ENCODE results near the gene CFHR5.
"Not testable (repeated sequence)": the region's sequence is repeated elsewhere in the genome, so short reads cannot be mapped to it uniquely, and the experiment has no call there.

CFHR5 gene

DNA sequence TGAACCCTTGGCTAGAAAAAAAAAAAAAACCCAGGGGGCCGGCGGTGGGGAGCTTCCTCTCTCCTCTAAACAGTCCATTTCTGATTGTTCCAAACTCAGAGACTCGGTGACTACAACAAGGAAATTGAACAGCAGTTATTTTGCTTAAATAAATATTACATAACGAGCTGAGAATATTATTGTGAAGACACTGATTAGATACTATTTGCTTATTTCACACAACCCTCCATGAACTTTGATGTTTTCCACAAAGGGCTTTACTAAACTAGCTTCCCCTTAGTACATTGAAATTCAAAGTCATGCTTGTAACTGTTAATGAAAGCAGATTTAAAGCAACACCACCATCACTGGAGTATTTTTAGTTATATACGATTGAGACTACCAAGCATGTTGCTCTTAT is at the start of gene CFHR5:
TSS of gene CFHR5 (plus strand) at position 279 of the 400 bp plus-strand sequence. CDS start at position 388, 109 bp downstream.
- no peak for DNase-seq

DNA sequence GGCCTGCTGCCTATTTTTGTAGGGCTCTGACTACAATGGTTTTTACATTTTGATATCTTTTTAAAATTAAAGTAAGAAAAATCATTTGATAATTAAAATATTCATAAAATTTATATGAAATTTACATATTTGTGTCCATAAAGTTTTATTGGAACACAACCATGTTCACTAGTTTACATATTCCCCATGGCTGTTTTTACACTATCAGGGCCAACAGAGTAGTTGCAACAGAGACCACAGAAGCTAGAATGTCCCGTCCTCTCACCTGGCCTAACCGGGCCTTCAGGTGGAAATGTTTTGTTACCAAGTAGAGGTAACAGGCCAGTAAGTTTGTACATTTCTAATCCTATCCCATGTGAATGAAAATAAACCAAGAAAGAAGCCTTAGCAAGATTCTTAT is 44.5 kb upstream of the CFHR5 start:
- not testable (repeated sequence) for DNase-seq

DNA sequence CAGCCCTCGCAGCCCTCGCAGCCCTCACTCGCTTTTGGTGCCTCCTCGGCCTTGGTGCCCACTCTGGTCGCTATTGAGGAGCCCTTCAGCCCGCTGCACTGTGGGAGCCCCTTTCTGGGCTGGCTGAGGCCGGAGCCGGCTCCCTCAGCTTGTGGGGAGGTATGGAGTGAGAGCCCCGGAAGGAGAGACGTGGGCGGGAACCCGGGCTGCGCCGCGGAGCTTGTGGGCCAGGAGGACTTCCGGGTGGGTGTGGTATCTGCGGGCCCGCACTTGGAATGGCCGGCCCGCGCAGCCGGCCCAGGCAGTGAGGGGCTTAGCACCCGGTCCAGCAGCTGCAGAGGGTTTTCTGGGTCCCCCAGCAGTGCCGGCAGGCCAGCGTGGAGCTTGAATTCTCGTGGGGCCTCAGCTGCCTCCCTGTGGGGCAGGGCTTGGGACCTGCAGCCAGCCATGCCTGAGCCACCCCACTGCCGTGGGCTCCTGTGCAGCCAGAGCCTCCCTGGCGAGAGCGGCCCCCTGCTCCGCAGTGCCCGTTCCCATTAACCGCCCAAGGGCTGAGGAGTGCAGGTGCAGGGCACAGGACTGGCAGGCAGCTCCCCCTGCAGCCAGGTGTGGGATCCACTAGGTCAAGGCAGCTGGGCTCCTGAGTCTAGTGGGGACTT is 43.7 kb upstream of the CFHR5 start:
- DNase-seq, result no peak

DNA sequence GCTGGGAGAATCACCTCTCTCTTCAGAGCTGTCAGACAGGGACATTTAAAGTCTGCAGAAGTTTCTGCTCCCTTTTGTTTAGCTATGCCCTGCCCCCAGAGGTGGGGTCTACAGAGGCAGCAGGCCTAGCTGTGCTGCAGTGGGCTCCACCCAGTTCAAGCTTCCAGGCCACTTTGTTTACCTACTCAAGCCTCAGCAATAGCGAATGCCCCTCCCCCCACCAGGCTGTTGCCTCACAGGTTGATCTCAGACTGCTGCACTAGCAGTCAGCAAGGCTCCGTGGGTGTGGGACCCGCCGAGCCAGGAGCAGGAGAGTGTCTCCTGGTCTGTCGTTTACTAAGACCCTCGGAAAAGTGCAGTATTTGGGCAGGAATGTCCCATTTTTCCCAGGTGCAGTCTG is 35.9 kb upstream of the CFHR5 start:
- not testable (repeated sequence) for DNase-seq

DNA sequence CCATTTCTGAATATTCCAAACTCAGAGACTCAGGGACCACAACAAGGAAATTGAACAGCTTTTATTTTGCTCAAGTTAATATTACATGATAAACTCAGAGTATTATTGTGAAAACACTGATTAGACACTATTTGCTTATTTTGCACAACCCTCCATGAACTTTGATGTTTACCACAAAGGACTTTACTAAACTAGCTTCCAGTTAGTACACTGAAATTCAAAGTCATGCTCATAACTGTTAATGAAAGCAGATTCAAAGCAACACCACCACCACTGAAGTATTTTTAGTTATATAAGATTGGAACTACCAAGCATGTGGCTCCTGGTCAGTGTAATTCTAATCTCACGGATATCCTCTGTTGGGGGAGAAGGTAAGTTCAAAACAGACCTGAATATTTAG is 33.8 kb upstream of the CFHR5 start, which contains the start of gene CFHR2:
TSS of gene CFHR2 (plus strand) at position 171 of the 400 bp plus-strand sequence. CDS start at position 314, 143 bp downstream.
- DNase-seq, result not testable (repeated sequence)

DNA sequence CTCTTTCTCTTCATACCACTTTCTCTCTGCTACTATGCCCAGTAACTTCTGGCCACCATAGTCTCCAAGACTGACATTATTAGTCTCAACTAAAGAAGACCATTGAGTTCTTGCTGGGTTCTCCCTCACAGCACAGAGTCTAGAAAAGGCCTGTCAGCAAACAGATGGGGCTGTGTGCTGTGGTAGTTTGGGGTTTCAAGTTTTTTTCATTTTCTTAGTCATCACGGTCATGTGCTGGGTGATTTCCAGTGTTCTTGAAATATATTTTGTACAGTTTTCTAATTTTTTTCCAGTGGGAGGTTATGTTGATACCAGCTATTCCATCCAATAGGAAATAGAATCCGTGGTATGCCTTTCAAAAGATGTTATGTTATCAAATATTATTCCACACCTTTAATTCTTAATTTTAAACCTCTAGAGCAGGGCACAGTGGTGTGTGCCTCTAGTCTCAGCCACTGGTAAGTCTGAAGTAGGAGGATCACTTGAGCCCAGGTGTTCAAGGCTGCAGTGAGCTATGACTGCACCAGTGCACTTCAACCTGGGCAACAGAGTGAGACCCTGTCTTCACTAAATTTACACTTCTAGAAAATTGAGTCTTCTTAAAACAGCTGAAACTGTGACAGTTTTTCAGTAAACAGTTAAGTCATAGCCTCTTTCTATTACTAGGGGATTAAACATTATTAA is 25.5 kb upstream of the CFHR5 start:
- no peak for DNase-seq

DNA sequence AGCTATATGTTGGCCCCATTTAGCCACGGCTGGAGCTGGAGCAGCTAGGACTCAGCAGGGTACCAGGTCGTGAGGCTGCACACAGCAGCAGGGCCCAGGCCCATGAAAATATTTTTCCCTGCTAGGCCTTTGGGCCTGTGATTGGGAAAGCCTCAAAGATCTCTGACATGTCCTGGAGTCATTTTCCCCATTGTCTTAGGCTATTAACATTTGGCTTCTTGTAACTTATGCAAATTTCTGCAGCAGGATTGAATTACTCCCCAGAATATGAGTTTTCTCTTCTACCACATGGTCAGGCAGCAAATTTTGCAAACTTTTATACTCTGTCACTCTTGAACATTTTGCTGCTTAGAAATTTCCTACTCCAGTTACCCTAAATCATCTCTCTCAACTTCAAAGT is 22.6 kb upstream of the CFHR5 start:
- no peak for DNase-seq

DNA sequence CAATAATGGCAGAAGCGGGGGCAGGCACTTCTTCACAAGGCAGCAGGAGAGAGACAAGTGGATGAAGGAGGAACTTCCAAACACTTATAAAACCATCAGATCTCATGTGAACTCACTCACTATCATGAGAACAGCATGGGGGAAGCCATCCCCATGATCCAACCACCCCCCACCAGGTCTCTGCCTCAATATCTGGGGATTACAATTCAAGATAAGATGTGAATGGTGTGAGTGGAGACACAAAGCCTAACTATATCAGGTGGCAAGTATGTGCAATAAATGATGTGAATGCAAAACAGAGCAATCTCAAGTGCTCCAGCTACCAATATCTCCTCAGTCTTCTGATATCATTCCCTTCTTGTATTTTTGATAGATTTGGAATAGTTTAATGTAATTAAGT is 21.4 kb upstream of the CFHR5 start:
- no peak for DNase-seq

DNA sequence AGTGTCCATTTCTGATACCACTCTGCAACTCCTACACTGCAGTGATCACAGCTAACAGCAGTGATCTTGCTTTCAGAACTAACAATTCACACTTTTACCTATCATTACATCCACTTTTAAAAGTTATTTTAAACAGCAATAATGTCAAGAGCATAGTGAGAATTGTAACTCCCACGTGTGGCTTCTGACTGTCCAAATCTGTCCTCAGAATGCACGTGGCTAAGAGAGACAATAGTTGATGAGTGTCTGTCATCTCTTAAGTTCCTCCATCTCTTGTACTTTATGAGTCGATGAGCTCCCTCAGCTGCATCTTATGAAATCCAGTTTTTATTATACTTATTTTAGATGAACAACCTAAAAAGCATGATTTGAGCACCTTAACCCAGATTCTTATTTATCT is 16.5 kb upstream of the CFHR5 start:
- DNase-seq, result no peak

DNA sequence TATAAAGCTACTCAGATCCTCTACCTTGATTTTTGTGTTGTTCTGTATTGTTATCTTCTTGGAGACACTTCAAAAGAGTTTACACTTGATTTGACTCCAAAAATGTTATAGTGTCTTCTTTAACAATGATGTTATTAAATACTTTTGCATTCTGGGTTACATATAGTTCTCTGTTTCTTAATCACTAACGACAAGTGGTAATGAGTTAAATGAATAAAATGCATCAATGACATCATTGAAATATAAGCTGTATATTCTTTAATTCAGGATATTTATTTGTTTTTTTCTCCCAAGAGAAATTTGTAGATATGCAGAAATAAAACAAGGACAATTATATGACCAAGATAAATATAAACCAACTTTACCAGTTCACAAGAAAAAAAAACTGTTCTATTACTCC is 7.2 kb upstream of the CFHR5 start:
- no peak for DNase-seq

DNA sequence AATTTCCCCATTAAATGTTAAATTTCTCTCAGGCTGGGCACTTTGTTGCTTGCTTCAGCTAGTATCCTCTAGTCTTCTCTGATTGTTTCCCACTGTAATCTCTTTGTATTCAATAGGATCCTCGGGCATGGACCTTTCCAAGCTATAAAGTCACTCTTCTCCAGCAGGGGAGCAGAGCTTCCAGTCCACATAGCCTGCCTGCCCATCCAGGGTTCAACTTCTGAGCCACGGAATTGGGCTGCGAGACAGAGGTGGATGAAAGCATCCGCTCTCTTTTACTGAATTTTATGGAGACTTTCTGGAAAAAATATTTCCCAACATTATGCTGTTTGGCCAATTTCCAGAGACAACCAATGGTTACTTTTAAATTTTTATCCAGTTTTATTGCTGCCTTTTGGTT is 1.1 kb upstream of the CFHR5 start:
- DNase-seq, result no peak

DNA sequence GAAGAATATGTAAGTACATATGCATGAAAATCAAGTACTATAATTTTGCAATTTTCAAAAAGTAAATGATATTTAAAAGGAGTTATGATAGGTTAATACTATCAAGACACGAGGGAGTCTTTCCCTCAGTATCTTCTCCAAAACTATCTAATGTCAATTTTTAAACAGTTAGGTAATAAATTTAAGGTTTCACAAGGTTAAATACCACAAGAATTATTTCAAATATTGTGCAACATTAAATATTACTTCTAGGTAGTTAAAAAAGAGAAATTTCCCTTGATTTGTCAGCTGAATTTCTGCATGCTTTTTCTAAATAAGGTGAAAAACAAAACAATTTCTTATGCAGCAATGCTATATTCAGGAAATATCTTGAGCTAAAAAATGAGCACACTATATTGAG is 3.5 kb downstream of the CFHR5 start:
- no peak for DNase-seq

DNA sequence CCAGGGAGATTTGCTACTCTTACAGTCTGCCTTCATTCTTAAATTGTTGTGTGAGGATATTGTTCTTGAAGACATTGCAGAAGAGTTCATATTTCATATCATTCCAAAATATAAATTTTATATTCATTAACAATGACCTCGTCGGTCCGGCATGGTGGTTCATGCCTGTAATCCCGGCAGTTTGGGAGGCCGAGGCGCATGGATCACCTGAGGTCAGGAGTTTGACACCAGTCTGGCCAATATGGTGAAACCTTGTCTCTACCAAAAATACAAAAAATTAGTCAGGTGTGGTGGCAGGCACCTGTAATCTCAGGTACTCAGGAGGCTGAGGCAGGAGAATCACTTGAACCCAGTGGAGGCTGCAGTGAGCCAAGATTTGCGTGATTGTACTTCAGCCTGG is 4.9 kb downstream of the CFHR5 start:
- DNase-seq, result not testable (repeated sequence)

DNA sequence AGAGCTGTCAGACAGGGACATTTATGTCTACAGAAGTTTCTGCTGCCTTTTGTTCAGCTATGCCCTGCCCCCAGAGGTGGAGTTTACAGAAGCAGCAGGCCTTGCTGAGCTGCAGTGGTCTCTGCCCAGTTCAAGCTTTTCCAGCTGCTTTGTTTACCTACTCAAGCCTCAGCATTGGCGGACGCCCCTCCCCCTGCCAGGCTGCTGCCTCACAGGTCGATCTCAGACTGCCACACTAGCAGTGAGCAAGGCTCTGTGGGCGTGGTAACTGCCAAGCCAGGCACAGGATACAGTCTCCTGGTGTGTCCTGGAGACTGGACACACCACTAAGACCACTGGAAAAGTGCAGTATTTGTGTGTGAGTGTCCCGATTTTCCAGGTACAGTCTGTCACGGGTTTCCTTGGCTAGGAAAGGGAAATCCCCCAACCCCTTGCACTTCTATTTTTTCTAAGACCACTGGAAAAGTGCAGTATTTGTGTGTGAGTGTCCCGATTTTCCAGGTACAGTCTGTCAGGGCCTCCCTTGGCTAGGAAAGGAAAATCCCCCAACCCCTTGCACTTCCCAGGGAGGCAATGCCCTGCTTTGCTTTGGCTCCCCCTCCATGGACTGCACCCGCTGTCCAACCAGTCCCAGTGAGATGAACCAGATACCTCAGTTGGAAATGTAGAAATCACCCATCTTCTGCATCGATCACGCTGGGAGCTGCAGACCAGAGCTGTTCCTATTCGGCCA is 14.7 kb downstream of the CFHR5 start:
- not testable (repeated sequence) for DNase-seq

DNA sequence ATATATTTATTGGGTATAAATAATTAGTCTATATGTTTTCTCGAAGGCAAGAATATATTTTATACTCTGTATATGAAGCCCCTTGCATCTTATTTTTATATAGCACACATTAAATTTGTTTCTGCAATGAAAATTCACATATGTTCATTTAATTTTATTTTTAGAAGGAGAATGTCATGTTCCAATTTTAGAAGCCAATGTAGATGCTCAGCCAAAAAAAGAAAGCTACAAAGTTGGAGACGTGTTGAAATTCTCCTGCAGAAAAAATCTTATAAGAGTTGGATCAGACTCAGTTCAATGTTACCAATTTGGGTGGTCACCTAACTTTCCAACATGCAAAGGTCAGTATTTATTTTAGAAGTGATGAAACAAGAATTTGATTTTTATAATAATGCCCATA is 16.6 kb downstream of the CFHR5 start:
- DNase-seq, result no peak

DNA sequence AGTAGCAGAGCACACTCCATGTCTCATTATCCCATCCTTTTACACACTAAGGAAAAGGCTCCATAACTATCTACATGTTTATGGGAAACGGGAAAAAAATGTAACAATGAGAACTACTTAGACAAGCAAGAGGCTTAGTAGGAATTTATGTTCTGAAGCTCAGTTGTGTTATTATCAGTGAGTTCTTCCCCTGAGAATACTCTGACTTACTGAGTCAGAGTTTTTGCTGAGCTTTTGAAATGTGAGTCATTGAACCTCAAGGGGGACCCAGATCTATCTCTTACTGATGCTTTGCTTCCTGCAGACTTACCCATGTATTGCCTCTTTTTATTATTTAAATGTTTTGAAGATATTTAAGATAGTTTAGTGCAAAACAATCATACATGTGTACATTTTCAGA is 20.1 kb downstream of the CFHR5 start:
- no peak for DNase-seq

DNA sequence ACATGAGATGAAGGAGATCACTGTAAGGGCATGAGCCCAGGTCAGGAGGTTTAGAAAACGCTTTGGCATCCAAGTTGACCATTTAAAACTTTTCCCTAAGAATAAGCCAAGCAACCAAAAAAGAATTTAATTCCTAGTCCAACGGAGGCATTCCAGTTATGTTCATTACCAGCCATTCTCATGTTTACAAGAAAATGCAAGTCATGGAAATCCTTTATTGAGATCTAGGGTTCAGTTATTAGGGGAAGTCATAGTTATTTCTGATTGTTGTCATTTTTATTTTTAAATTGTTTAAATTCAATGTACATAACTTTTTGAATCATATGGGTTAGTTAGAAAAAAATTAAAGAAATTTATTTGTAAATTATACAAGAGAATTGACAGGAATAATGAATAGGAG is 24.5 kb downstream of the CFHR5 start:
- DNase-seq, result no peak

DNA sequence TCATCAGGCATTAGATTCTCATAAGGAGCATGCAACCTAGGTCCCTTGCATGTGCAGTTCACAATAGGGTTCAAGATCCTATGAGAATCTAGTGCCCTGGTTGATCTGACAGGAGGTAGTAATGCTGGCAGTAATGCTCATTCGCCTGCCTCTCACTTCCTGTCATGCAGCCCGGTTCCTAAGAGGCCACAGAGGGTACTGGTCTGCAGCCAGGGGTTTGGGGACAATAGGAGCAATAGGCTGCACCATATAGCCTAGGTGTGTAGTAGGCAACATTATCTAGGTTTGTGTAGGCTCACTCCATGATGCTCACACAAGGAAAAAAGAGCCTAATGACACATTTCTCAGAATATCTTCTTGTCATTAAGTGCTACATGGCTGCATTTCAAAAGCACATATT is 25.8 kb downstream of the CFHR5 start:
- no peak for DNase-seq

DNA sequence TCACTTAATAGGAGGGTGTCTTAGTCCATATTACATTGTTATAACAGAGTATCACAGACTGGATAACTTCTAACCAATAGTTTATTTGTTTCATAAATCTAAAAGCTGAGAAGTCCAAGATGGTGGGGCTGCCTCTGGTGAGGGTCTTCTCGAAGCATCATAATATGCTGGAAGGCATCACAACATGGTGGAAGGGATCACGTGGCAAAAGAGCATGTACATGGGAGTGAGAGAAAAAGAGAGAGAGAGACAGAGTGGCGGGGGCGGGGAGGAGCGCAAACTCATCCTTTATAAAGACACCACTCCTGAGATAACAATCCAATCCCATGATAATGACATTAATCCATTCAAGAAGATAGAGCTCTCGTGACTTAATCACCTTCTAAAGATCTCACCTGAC is 31.5 kb downstream of the CFHR5 start:
- DNase-seq, result no peak

DNA sequence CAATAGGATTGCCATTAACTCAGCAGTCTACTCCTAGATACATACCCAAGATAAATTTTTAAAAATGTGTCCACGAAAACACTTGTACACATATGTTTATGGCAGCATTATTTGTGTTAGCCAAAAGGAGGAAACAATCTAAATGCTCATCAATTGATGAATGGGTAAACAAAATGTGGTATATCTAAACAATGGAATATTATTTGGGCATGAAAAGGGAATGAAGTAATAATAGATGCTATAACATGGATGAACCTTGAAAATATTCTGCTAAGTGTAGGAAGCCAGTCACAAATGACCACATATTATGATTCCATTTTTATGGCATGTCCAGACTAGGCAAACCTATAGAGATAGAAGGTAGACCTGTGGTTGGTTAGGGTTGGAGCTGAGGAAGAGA is 34.3 kb downstream of the CFHR5 start:
- DNase-seq, result no peak

DNA sequence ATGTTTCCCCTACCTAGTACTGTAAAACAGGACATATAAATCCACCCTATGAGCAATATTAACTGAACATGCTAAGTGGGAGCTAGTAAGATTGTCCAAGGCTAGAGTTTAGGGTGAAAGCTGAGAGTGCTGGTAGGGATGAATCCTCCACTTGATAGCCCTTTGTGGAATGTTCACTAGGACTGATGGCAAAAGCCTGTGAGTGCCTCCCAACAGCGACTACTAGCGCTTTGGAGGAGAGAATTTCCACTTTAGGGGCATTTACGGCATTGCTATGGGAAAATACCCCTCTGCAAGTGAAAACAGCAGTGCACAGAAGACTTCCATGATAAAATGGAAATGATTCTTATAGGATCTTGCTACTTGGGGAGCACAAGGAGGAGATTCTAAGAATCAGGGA is 35.9 kb downstream of the CFHR5 start:
- no peak for DNase-seq

DNA sequence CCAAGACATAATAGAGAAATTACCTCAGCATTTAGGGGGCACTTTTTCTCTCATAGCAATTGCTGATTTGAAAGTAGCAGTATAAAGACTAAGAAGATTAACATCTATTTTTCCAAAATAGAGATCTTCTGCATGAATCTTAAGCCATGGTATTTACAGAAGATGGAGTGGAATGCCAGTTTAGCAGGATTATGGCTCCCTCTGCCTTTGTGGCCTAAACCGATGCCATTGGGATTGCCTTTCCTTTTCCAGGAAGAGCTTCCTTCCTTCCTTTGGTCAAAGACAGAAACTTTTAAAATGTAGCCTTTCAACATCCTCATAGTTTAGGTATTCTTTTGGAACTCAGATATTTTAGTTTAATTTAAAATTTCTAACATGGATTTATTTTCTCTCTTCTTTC is 39.4 kb downstream of the CFHR5 start:
- no peak for DNase-seq

DNA sequence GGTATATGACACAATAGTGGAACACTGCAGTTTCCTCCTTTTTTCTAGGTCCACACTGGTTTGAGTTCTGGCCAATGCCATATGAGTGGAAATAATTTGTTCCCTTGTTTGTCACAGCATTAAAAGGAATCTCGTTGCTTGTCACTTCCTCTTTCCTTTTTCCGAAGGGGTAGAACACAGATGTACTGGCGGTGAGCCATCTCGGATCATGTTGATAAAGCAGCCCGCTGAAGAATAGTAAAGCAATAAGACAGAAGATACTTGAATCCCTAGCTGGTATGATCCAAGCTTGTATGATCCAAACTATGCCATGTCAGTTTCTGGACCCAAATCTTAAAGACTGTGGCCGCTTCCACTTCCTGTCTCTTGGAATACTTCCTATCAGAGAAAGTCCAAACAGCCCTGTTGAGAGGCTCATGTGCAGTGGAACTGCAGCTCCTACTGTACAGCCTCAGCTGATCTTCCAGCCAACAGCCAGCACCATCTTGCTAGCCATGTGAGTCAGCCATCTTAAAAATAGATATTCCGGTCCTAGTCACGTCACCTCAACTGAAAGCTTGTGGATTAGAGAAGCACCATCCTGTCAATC is 40.3 kb downstream of the CFHR5 start:
- no peak for DNase-seq

DNA sequence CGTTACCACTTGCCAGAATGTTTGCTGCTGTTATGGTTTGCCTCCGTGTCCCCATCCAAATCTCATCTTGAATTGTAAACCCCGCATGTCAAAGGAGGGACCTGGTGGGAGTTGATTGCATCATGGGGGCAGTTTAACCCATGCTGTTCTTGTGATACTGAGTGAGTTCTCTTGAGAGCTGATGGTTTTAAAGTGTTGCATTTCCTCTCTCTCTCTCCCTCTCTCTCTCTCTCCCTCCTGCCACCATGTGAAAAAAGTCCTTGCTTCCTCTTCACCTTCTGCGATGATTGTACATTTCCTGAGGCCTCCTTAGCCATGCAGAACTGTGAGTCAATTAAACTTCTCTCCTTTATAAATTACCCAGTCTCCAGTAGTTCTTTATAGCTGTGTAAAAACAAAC is 44.4 kb downstream of the CFHR5 start:
- DNase-seq, result peak; percentile 5
